HCT116 (cell line): ENCODE data around the gene F11R. TPM values are rescaled to one million over a fixed set of nuclear protein-coding genes. Genes with fewer than 3 reads are reported as not detected.

Experiments
- ATAC-seq: fragments of 200-7000 bp; cut with Tn5 transposase; 2 replicates; pipeline ENCODE4 v1.9.1; 2020; ENCODE audit warnings: mild to moderate bottlenecking, moderate library complexity
- BruUV-seq: library from RNA; stranded (reverse); fragments of 400-500 nt; replicated peaks from 2 replicates; lab custom pipeline; 2021; lab: Mats Ljungman, UMichigan
- CTCF ChIA-PET: fragments of 300-600 bp; sonication (Branson Sonifier 250); formaldehyde crosslinking; loops from one replicate; lab custom pipeline; 2021; ENCODE audit warnings: antibody characterized with exemption; lab: Charles Lee
- POLR2A ChIA-PET: fragments of 300-600, 350-600 bp; sonication (Branson Sonifier 250); formaldehyde crosslinking; loops from one replicate; lab custom pipeline; 2021; ENCODE audit warnings: antibody characterized with exemption; lab: Charles Lee
- RAD21 ChIA-PET, 2 experiments: fragments of 300-600 bp; sonication (Branson Sonifier 250); formaldehyde crosslinking; loops; one replicate each; lab custom pipeline; 2023; ENCODE audit warnings: low total read pairs in 2 of 2; ENCODE audit not compliant: uncharacterized antibody in 2 of 2, unreplicated experiment in 2 of 2, low non-redundant PET in 1 of 2; lab: Charles Lee
- DNase-seq: peaks from one replicate; pipeline ENCODE4 v3.0.0-alpha.2; 2010; ENCODE audit warnings: low read depth, low spot score
- H2AFZ ChIP-seq: fragments of 200-600 bp; shearing (Covaris generic), sonication (generic); 2 replicates; pipeline ENCODE4 v1.6.1; 2017; ENCODE audit warnings: low read depth, mixed run types, mixed read lengths, antibody characterized with exemption, low read length; ENCODE audit not compliant: poor library complexity, severe bottlenecking
- H3K27ac ChIP-seq: 2 replicates; pipeline ENCODE4 v1.5.1; 2012; ENCODE audit warnings: low read depth, low read length
- H3K27me3 ChIP-seq: fragments of 200-600 bp; sonication (generic); 2 replicates; pipeline ENCODE4 v1.6.1; 2016; ENCODE audit warnings: mixed run types, low read length, mixed read lengths; ENCODE audit not compliant: insufficient read depth
- H3K36me3 ChIP-seq, 2 experiments: fragments of 200-500 bp in 1 of 2; fragments of 200-600 bp in 1 of 2; sonication (Bioruptor generic) in 1 of 2; sonication (generic) in 1 of 2; 2 replicates each; pipeline versions ENCODE4 v1.5.1 to v1.6.1; 2014 to 2016; ENCODE audit warnings: low read length in 2 of 2, inconsistent platforms in 1 of 2, mixed read lengths in 1 of 2, mixed run types in 1 of 2; ENCODE audit not compliant: insufficient read depth in 2 of 2, control insufficient read depth in 1 of 2
- H3K4me1 ChIP-seq, 2 experiments: fragments of 200-600 bp in 1 of 2; sonication (generic) in 1 of 2; 2 replicates each; pipeline versions ENCODE4 v1.5.1 to v1.6.1; 2012 to 2017; ENCODE audit warnings: low read length in 2 of 2, inconsistent platforms in 1 of 2, mild to moderate bottlenecking in 1 of 2, mixed read lengths in 1 of 2, mixed run types in 1 of 2, moderate library complexity in 1 of 2; ENCODE audit not compliant: insufficient read depth in 2 of 2, control insufficient read depth in 1 of 2
- H3K4me2 ChIP-seq: fragments of 200-600 bp; sonication (generic); 2 replicates; pipeline ENCODE4 v1.6.1; 2017; ENCODE audit warnings: mixed run types, low read length, mixed read lengths
- H3K4me3 ChIP-seq, 2 experiments: fragments of 200-600 bp in 1 of 2; sonication (generic) in 1 of 2; replicated peaks in 1 of 2; 2 replicates each; pipeline ENCODE4 v1.5.1; 2011 to 2016; ENCODE audit warnings: low read length in 2 of 2, control low read depth in 1 of 2, low read depth in 1 of 2, mild to moderate bottlenecking in 1 of 2, mixed read lengths in 1 of 2, mixed run types in 1 of 2
- H3K79me2 ChIP-seq: fragments of 200-600 bp; sonication (generic); 2 replicates; pipeline ENCODE4 v1.6.1; 2017; ENCODE audit warnings: mild to moderate bottlenecking, mixed run types, low read length, moderate library complexity, mixed read lengths; ENCODE audit not compliant: insufficient read depth
- H3K9ac ChIP-seq: fragments of 200-600 bp; sonication (generic); 2 replicates; pipeline ENCODE4 v1.6.1; 2016; ENCODE audit warnings: low read length, mixed read lengths
- H3K9me2 ChIP-seq: fragments of 200-600 bp; sonication (generic), shearing (Covaris generic); 2 replicates; pipeline ENCODE4 v1.6.1; 2017; ENCODE audit warnings: mixed run types, mild to moderate bottlenecking, moderate library complexity; ENCODE audit not compliant: insufficient read depth
- H3K9me3 ChIP-seq, 2 experiments: fragments of 200-500 bp in 1 of 2; fragments of 200-600 bp in 1 of 2; sonication (Bioruptor generic) in 1 of 2; sonication (generic) in 1 of 2; 2 replicates each; pipeline ENCODE4 v1.6.1; 2014 to 2017; ENCODE audit warnings: low read length in 2 of 2, mixed read lengths in 2 of 2, inconsistent platforms in 1 of 2, low read depth in 1 of 2, mild to moderate bottlenecking in 1 of 2, mixed run types in 1 of 2, moderate library complexity in 1 of 2; ENCODE audit not compliant: control insufficient read depth in 1 of 2, insufficient read depth in 1 of 2
- H4K20me1 ChIP-seq: fragments of 200-600 bp; sonication (generic), shearing (Covaris generic); 2 replicates; pipeline ENCODE4 v1.6.1; 2017; ENCODE audit warnings: mixed run types, mild to moderate bottlenecking, moderate library complexity; ENCODE audit not compliant: insufficient read depth
- ATF3 ChIP-seq: IDR thresholded peaks from 2 replicates; pipeline ENCODE4 v1.6.1; 2012
- CEBPB ChIP-seq: IDR thresholded peaks from 2 replicates; pipeline ENCODE4 v1.6.1; 2012; ENCODE audit warnings: low read depth
- CTCF ChIP-seq, 3 experiments: fragments of 200-600 bp in 1 of 3; sonication (generic) in 1 of 3; IDR thresholded peaks in 2 of 3; conservative IDR thresholded peaks in 1 of 3; 2 replicates each; pipeline ENCODE4 v1.5.1; 2012 to 2017; ENCODE audit warnings: low read depth in 2 of 3, low read length in 2 of 3, antibody characterized with exemption in 1 of 3, borderline replicate concordance in 1 of 3, control low read depth in 1 of 3, mild to moderate bottlenecking in 1 of 3, mixed read lengths in 1 of 3, mixed run types in 1 of 3, moderate library complexity in 1 of 3; ENCODE audit not compliant: insufficient read depth in 1 of 3
- EGR1 ChIP-seq: IDR thresholded peaks from 2 replicates; pipeline ENCODE4 v1.6.1; 2012; ENCODE audit warnings: low read depth
- ELF1 ChIP-seq: IDR thresholded peaks from 2 replicates; pipeline ENCODE4 v1.6.1; 2012; ENCODE audit warnings: low read depth, borderline replicate concordance
- EZH2 ChIP-seq: fragments of 200-600 bp; sonication (generic); IDR thresholded peaks from 2 replicates; pipeline ENCODE4 v1.6.1; 2017; ENCODE audit warnings: antibody characterized with exemption, mixed run types
- FOSL1 ChIP-seq: IDR thresholded peaks from 2 replicates; pipeline ENCODE4 v1.6.1; 2012; ENCODE audit warnings: low read depth
- MAX ChIP-seq: IDR thresholded peaks from 2 replicates; pipeline ENCODE4 v1.6.1; 2012
- POLR2A ChIP-seq: IDR thresholded peaks from 2 replicates; pipeline ENCODE4 v1.7.0; 2011; ENCODE audit warnings: borderline replicate concordance; ENCODE audit not compliant: insufficient read depth, insufficient read length; ENCODE audit errors: extremely low read depth
- POLR2AphosphoS5 ChIP-seq: IDR thresholded peaks from 2 replicates; pipeline ENCODE4 v1.6.1; 2011; ENCODE audit warnings: mild to moderate bottlenecking, low read depth, low read length, moderate library complexity
- RAD21 ChIP-seq: IDR thresholded peaks from 2 replicates; pipeline ENCODE4 v1.6.1; 2012; ENCODE audit warnings: low read depth, mild to moderate bottlenecking
- REST ChIP-seq: IDR thresholded peaks from 2 replicates; pipeline ENCODE4 v1.6.1; 2012; ENCODE audit warnings: low read depth
- SIN3A ChIP-seq: IDR thresholded peaks from 2 replicates; pipeline ENCODE4 v1.6.1; 2012; ENCODE audit warnings: low read depth
- SP1 ChIP-seq: IDR thresholded peaks from 2 replicates; pipeline ENCODE4 v1.6.1; 2012; ENCODE audit warnings: low read depth
- TCF7L2 ChIP-seq: IDR thresholded peaks from 2 replicates; pipeline ENCODE4 v1.7.0; 2011; ENCODE audit warnings: borderline replicate concordance, inconsistent platforms; ENCODE audit not compliant: insufficient read depth, insufficient read length; ENCODE audit errors: extremely low read depth
- YY1 ChIP-seq: IDR thresholded peaks from 2 replicates; pipeline ENCODE4 v1.6.1; 2011; ENCODE audit warnings: low read length, low read depth, moderate library complexity, mild to moderate bottlenecking; ENCODE audit not compliant: insufficient replicate concordance; ENCODE audit errors: extremely low read depth
- ZFX ChIP-seq: fragments of 450-650 bp; IDR thresholded peaks from 2 replicates; pipeline ENCODE4 v1.6.1; 2017
- ZNF274 ChIP-seq: fragments of 200-500 bp; sonication (Bioruptor generic); IDR thresholded peaks from 2 replicates; pipeline ENCODE4 v1.6.1; 2014; ENCODE audit warnings: mild to moderate bottlenecking, low read depth, low read length, inconsistent platforms
- intact Hi-C: fragments of 100-400 bp; cut with micrococcal nuclease; formaldehyde crosslinking; loops from 2 replicates; pipeline ENCODE4 v1.10.0; 2022
- total RNA-seq: library from RNA; stranded (reverse); gene quantifications from one replicate; pipeline ENCODE4 v1.2.1, GENCODE V29; 2021; ENCODE audit not compliant: unreplicated experiment
- TF ChIP-seq, protein P1 (sequence below): IDR thresholded peaks from 2 replicates; pipeline ENCODE4 v1.6.1; 2011; ENCODE audit warnings: mild to moderate bottlenecking, low read length, moderate library complexity; ENCODE audit not compliant: insufficient replicate concordance; ENCODE audit errors: extremely low read depth

The F11R gene
- total RNA-seq, 1 experiment from 2014 or later = 86.7 TPM

DNA sequence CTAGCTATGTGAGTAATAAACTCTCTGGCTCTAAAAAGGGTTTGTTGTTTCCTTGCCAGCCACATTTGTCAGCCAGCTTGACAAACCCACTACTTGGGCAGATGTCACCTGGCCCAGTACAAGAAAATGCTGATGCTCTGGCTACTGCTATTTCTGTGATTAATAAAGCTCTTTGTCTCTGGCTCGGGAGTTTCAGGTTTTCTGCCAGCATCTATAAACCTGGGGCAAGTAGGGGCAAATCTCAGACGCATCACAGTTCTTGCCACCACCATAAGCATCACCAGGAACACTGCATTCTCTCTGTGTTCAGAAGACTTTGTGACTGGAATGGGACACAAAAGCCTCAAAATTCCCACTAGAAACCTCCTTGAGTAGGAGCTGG, 68.8 kb downstream of the F11R start:
- Histone ChIP-seq H3K9me2 (no peaks in the 10 kb centered on the region), H3K4me3 (no peak overlapping the region), H4K20me1 (no peaks in the 10 kb centered on the region), H3K27me3 (no peaks in the 10 kb centered on the region), H3K4me2 (no peak overlapping the region), H3K27ac (no peak overlapping the region), H3K4me1 (peaks cover 0 to 8% of the 10 kb centered on the region in 2 experiments; a peak in 2 of 4 replicates), H3K36me3 (no peaks in the 10 kb centered on the region), H3K9ac (no peak overlapping the region), H3K79me2 (no peaks in the 10 kb centered on the region), H3K9me3 (no peaks in the 10 kb centered on the region), H2AFZ (no peak overlapping the region)
- no TSS peak for BruUV-seq
- ATAC-seq (no peak), DNase-seq (no peak)
- CTCF ChIA-PET = interaction anchor here (0.7 to 4.7 kb wide), 16 partner anchors 11 to 277 kb away, joined by 3 to 46 read pairs (median 5); no protein-coding TSS in a partner anchor
- POLR2A ChIA-PET = no interaction called here
- TF ChIP-seq REST (no peak), FOSL1 (no peak), ELF1 (no peak), ATF3 (no peak), ZFX (no peak), RAD21 (no peak), POLR2AphosphoS5 (no peak), SP1 (no peak), CEBPB (no peak), EZH2 (no peak), TCF7L2 (no peak), POLR2A (no peak), YY1 (no peak), EGR1 (no peak), MAX (no peak), ZNF274 (no peak), SIN3A (no peak), CTCF (IDR thresholded peaks at IDR 0.05 in 2 of 3, conservative IDR thresholded peaks at IDR 0.05 in 1 of 3; ENCODE audit: borderline replicate concordance in 1 of 3, insufficient read depth in 1 of 3, low read depth in 2 of 3, low read length in 2 of 3) (no peak)
- TF ChIP-seq, protein P1, sequence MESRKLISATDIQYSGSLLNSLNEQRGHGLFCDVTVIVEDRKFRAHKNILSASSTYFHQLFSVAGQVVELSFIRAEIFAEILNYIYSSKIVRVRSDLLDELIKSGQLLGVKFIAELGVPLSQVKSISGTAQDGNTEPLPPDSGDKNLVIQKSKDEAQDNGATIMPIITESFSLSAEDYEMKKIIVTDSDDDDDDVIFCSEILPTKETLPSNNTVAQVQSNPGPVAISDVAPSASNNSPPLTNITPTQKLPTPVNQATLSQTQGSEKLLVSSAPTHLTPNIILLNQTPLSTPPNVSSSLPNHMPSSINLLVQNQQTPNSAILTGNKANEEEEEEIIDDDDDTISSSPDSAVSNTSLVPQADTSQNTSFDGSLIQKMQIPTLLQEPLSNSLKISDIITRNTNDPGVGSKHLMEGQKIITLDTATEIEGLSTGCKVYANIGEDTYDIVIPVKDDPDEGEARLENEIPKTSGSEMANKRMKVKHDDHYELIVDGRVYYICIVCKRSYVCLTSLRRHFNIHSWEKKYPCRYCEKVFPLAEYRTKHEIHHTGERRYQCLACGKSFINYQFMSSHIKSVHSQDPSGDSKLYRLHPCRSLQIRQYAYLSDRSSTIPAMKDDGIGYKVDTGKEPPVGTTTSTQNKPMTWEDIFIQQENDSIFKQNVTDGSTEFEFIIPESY = no peak
- RAD21 ChIA-PET = interaction anchor here (0.7 to 1.3 kb wide), 4 partner anchors 115 to 271 kb away, joined by 3 read pairs; no protein-coding TSS in a partner anchor
- intact Hi-C loops = loop anchor here (5.0 kb wide), 2 partner anchors 175 to 525 kb away; no protein-coding TSS in a partner anchor
